Endothelial cell of umbilical vein (primary cell): Measurements from ENCODE around the gene FRS3. TPM values are rescaled to one million over a fixed set of nuclear protein-coding genes. Genes with fewer than 3 reads are reported as not detected.

Experiments
- BruUV-seq: library from RNA; stranded (reverse); fragments of 400-500 nt; replicated peaks from 2 replicates; lab custom pipeline; 2021; lab: Mats Ljungman, UMichigan
- CTCF ChIA-PET: fragments of 300-600, 350-600 bp; sonication (Branson Sonifier 250); formaldehyde crosslinking; loops from one replicate; lab custom pipeline; 2021; ENCODE audit warnings: antibody characterized with exemption, inconsistent platforms; lab: Charles Lee
- POLR2A ChIA-PET: fragments of 300-600, 350-600 bp; sonication (Branson Sonifier 250); formaldehyde crosslinking; loops from one replicate; lab custom pipeline; 2021; ENCODE audit warnings: antibody characterized with exemption, inconsistent platforms; lab: Charles Lee
- DNase-seq: peaks from one replicate; pipeline ENCODE4 v3.0.0-alpha.2; 2011; ENCODE audit warnings: low read depth, low spot score
- FAIRE-seq: peaks from 2 replicates; lab custom pipeline; 2011; peaks lifted over from hg19 to GRCh38; lab: Jason Lieb, UNC
- H2AFZ ChIP-seq: 2 replicates; pipeline ENCODE4 v1.6.0; 2012; ENCODE audit warnings: low read depth, low read length, control low read depth, inconsistent platforms
- H3K27ac ChIP-seq: 2 replicates; pipeline ENCODE4 v1.5.1; 2011; ENCODE audit warnings: low read depth, mild to moderate bottlenecking, control low read depth, low read length, moderate library complexity; ENCODE audit not compliant: insufficient read depth
- H3K27me3 ChIP-seq, 2 experiments: 2 replicates each; pipeline versions ENCODE4 v1.6.0 to v1.6.1; 2011; ENCODE audit warnings: low read length in 2 of 2, mixed read lengths in 1 of 2; ENCODE audit not compliant: control insufficient read depth in 2 of 2, insufficient read depth in 2 of 2
- H3K36me3 ChIP-seq, 2 experiments: 2 replicates in 1 of 2; 3 replicates in 1 of 2; pipeline ENCODE4 v1.5.1; 2011; ENCODE audit warnings: low read length in 2 of 2, mild to moderate bottlenecking in 1 of 2, moderate library complexity in 1 of 2; ENCODE audit not compliant: control insufficient read depth in 2 of 2, insufficient read depth in 2 of 2; ENCODE audit errors: extremely low read depth in 1 of 2
- H3K4me1 ChIP-seq: 3 replicates; pipeline ENCODE4 v1.5.1; 2011; ENCODE audit warnings: mild to moderate bottlenecking, low read length; ENCODE audit not compliant: control insufficient read depth, insufficient read depth; ENCODE audit errors: extremely low read depth
- H3K4me2 ChIP-seq: 2 replicates; pipeline ENCODE4 v1.6.1; 2011; ENCODE audit warnings: low read length, control low read depth, mixed read lengths; ENCODE audit not compliant: insufficient read depth
- H3K4me3 ChIP-seq, 3 experiments: fragments of 200-600 bp in 1 of 3; sonication (generic), shearing (Covaris generic) in 1 of 3; replicated peaks in 1 of 3; 2 replicates each; pipeline ENCODE4 v1.5.1; 2011 to 2016; ENCODE audit warnings: control low read depth in 3 of 3, low read length in 3 of 3, mild to moderate bottlenecking in 2 of 3, inconsistent platforms in 1 of 3, low read depth in 1 of 3, moderate library complexity in 1 of 3; ENCODE audit not compliant: insufficient read depth in 1 of 3
- H3K79me2 ChIP-seq: 2 replicates; pipeline ENCODE4 v1.6.0; 2012; ENCODE audit warnings: low read length, inconsistent platforms; ENCODE audit not compliant: control insufficient read depth, insufficient read depth
- H3K9ac ChIP-seq: replicated peaks from 2 replicates; pipeline ENCODE3; 2011; ENCODE audit warnings: low read length, control low read depth; ENCODE audit not compliant: insufficient read depth; ENCODE audit errors: extremely low read depth
- H3K9me1 ChIP-seq: replicated peaks from 3 replicates; pipeline ENCODE4 v1.6.0; 2011; ENCODE audit warnings: mild to moderate bottlenecking, low read length; ENCODE audit not compliant: control insufficient read depth, insufficient read depth; ENCODE audit errors: extremely low read depth
- H3K9me3 ChIP-seq: replicated peaks from 2 replicates; pipeline ENCODE4 v1.5.1; 2012; ENCODE audit warnings: low read length, inconsistent platforms; ENCODE audit not compliant: control insufficient read depth, insufficient read depth
- H4K20me1 ChIP-seq: replicated peaks from 2 replicates; pipeline ENCODE3; 2011; ENCODE audit warnings: mild to moderate bottlenecking, low read length; ENCODE audit not compliant: control insufficient read depth, insufficient read depth; ENCODE audit errors: extremely low read depth
- CTCF ChIP-seq, 2 donors: IDR thresholded peaks; 1 replicate in 1 of 2; 2 replicates in 1 of 2; pipeline ENCODE4 v1.5.1; 2011; ENCODE audit warnings: low read length in 2 of 2, mild to moderate bottlenecking in 2 of 2, moderate library complexity in 2 of 2, control low read depth in 1 of 2, inconsistent platforms in 1 of 2, low read depth in 1 of 2; ENCODE audit not compliant: insufficient read depth in 1 of 2; ENCODE audit errors: extremely low read depth in 1 of 2
- EZH2 ChIP-seq: IDR thresholded peaks from 2 replicates; pipeline ENCODE4 v1.6.1; 2012; ENCODE audit warnings: borderline replicate concordance, low read depth, mild to moderate bottlenecking, moderate library complexity, low read length, inconsistent platforms; ENCODE audit not compliant: severe bottlenecking
- FOS ChIP-seq: IDR thresholded peaks from 2 replicates; pipeline ENCODE4 v1.6.1; 2011; ENCODE audit warnings: mild to moderate bottlenecking, low read length, moderate library complexity, borderline replicate concordance; ENCODE audit not compliant: insufficient read depth
- GATA2 ChIP-seq: IDR thresholded peaks from 2 replicates; pipeline ENCODE4 v1.7.0; 2011; ENCODE audit warnings: low read depth, mild to moderate bottlenecking, moderate library complexity, mixed read lengths, low read length; ENCODE audit not compliant: insufficient read length, insufficient read depth
- JUN ChIP-seq: IDR thresholded peaks from 2 replicates; pipeline ENCODE4 v1.6.1; 2011; ENCODE audit warnings: borderline replicate concordance, low read depth; ENCODE audit not compliant: insufficient read length, insufficient read depth
- MYC ChIP-seq: IDR thresholded peaks from one replicate; pipeline ENCODE4 v1.6.1; 2011; ENCODE audit warnings: mild to moderate bottlenecking, low read depth, low read length
- POLR2A ChIP-seq: IDR thresholded peaks from 2 replicates; pipeline ENCODE4 v1.6.1; 2012; ENCODE audit warnings: low read depth, mild to moderate bottlenecking, control low read depth, low read length
- POLR2AphosphoS5 ChIP-seq: IDR thresholded peaks from 2 replicates; pipeline ENCODE4 v1.6.1; 2012; ENCODE audit warnings: low read depth, mild to moderate bottlenecking, control low read depth, low read length, moderate library complexity; ENCODE audit not compliant: insufficient read depth
- dilution Hi-C: fragments of 300-500 bp; cut with MboI; formaldehyde crosslinking; loops from one replicate; pipeline ENCODE4 v1.15.0; 2019; ENCODE audit warnings: low sequenced_read_pairs; ENCODE audit not compliant: extremely low pct_ligation_motif_present
- intact Hi-C: fragments of 100-400 bp; cut with micrococcal nuclease; formaldehyde crosslinking; loops from one replicate; pipeline ENCODE4 v1.10.0; 2022
- polyA plus RNA-seq, 4 experiments: library from polyadenylated mRNA; depleted of rRNA in 3 of 4; stranded (reverse) in 3 of 4; unstranded in 1 of 4; fragments of >200 nt; gene quantifications; 2 replicates each; pipeline versions ENCODE4 v1.2.1 to v1.2.3, GENCODE V29; 2011 to 2012; ENCODE audit warnings: missing spikeins in 1 of 4
- total RNA-seq: library from RNA; stranded (reverse); gene quantifications from 2 replicates; pipeline ENCODE4 v1.2.3, GENCODE V29; 2021
- TF ChIP-seq, protein P1 (sequence below): IDR thresholded peaks from 2 replicates; pipeline ENCODE4 v1.6.1; 2011; ENCODE audit not compliant: insufficient read depth, insufficient read length

The FRS3 gene
- total and polyA plus RNA-seq, 2 donors (not counting 3 experiments of a cell fraction or from before 2014, with no cell fraction given): 5.2 to 5.3 TPM

- no peaks in the 10 kb centered on the region for H3K27me3 ChIP-seq
- no peaks in the 10 kb centered on the region for H4K20me1 ChIP-seq
- POLR2A ChIA-PET: no interaction called here
- no peak overlapping the region for H2AFZ ChIP-seq
- no peak overlapping the region for H3K27ac ChIP-seq
- CTCF ChIA-PET: interaction anchor here (1.6 to 2.0 kb wide), 2 partner anchors 10 kb away, joined by 6 to 8 read pairs; no protein-coding TSS in a partner anchor
- H3K9me1 ChIP-seq: no peaks in the 10 kb centered on the region
- no peaks in the 10 kb centered on the region for H3K9me3 ChIP-seq
- no TSS peak for BruUV-seq
- FAIRE-seq (no peak), DNase-seq (no peak)
- no peak overlapping the region for H3K9ac ChIP-seq
- H3K79me2 ChIP-seq: peaks cover 17% of the 10 kb centered on the region
- H3K4me3 ChIP-seq: no peak overlapping the region
- peaks cover 4 to 10% of the 10 kb centered on the region in 2 experiments for H3K36me3 ChIP-seq
- H3K4me1 ChIP-seq: peaks cover 5% of the 10 kb centered on the region
- TF ChIP-seq EZH2 (no peak), CTCF (IDR thresholded peaks at IDR 0.05; ENCODE audit: extremely low read depth in 1 of 2, insufficient read depth in 1 of 2, low read depth in 1 of 2, low read length in 2 of 2) (no peak), MYC (no peak), FOS (no peak), JUN (no peak), GATA2 (no peak), POLR2A (no peak), POLR2AphosphoS5 (no peak)
- TF ChIP-seq, protein P1, sequence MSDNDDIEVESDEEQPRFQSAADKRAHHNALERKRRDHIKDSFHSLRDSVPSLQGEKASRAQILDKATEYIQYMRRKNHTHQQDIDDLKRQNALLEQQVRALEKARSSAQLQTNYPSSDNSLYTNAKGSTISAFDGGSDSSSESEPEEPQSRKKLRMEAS: no peak
- dilution Hi-C loops (no loop called here), intact Hi-C loops (no loop called here)
- H3K4me2 ChIP-seq: no peak overlapping the region
These were observed 11.6 kb upstream of the FRS3 start for GRCh38 chr6:41791305-41791704.
